Measurements from ENCODE around the gene EIF1B.

EIF1B gene

DNA sequence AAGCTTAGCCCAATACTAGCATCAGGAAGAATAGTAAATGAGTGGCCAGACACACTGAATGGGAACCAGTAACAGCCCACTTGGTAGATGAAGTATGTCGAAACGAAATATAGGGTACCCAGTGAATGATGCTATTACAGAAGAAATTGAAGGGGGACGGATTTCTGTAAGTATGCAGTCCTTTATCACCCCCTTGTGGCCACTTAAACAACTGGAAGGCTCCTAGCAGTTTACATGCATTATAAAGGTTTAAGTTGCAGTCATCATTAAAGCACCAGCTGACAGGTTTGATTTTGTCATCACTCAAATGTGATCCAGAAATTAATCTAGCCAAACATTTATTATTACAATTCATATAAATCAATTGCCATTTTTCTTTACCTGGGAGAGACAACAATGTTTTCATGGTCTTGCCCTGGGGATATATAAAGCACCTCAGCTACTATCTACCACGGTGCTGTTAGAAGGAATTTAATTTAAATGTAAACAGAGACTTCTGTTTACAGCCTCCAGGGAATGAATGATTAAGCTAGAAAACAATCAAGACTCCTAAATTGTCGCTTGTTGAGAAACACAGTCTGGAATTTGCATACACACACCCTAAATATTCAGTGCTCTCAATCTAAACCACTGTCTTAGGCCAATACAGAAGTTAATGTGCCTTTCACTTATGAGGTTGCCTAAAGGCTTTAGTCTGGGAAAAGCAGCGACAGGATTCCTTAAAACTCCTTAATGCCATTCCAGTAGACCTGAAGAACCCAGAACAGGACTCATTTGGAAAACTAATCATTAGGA, 7.8 kb downstream of the EIF1B start:
- peak; percentile 89 for TF ChIP-seq CTCF (IDR thresholded peaks at IDR 0.05; ENCODE audit: insufficient read depth, low read depth, low read length, missing control alignments)
- no peak overlapping the region for H3K4me3 ChIP-seq (ENCODE audit: low read length)
- DNase-seq (ENCODE audit: low read depth): peak; percentile 75

- no peak overlapping the region for H3K4me3 ChIP-seq (ENCODE audit: low read length)
- DNase-seq (ENCODE audit: low read depth): no peak
- TF ChIP-seq CTCF (IDR thresholded peaks at IDR 0.05; ENCODE audit: insufficient read depth, low read depth, low read length, missing control alignments): no peak
Measured at GRCh38 chr3:40321818-40322217, 12.3 kb downstream of the EIF1B start.

DNA sequence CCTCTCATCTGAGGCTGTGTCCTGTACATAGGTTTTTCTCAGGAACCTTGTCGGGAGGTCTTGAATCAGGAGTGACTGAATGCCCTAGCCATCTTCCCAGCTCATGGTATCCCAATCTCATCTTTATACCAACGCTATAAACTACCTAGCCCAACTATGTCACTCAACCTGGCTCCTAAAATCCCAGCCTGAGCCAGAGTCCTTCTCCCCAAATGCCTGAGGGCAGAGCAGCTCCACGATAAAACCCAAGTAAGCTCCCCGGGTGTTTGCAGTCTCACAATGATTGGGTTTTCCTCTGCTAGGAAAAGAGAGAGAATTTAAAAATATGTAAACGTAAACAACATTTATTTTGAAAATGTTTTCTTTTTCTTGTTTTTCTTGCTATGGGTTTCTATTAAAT, 14.4 kb downstream of the EIF1B start:
- DNase-seq (ENCODE audit: low read depth): no peak

DNA sequence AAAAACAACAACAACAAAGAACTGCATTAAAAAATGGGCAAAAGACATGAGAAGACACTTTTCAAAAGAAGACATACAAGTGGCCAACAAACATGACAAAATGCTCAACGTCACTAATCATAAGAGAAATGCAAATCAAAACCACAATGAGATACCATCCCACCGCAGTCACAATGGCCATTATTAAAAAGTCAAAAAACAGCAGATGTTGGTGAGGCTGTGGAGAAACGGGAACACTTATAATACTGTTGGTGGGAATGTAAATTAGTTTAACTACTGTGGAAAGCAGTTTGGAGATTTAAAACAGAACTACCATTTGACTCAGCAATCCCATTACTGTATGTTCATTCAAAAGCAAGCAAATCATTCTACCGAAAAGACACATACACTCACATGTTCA, 15.1 kb downstream of the EIF1B start:
- DNase-seq (ENCODE audit: low read depth): no peak
- H3K4me3 ChIP-seq (ENCODE audit: low read length): no peak overlapping the region
- no peak for TF ChIP-seq CTCF (IDR thresholded peaks at IDR 0.05; ENCODE audit: insufficient read depth, low read depth, low read length, missing control alignments)

More for the DNA sequence above, 14.4 kb downstream of the EIF1B start:
- no peak overlapping the region for H3K4me3 ChIP-seq (ENCODE audit: low read length)
- no peak for TF ChIP-seq CTCF (IDR thresholded peaks at IDR 0.05; ENCODE audit: insufficient read depth, low read depth, low read length, missing control alignments)

DNA sequence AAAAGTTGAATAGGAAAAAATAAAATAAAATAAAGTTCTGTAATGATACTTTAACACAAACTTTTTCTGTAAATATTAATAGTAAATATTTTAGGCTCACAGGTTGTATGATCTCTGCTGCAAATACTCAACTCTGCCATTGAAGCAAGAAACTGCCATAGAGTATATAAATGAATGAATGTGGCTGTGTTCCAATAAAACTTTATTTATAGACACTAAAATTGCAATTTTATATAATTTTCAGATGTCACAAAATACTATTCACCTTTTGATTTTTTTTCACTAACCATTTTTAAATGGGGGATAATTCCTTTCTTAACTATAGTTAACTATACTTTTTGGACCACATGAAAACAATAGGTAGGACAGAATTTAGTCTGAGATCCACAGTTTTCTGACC, 16.0 kb downstream of the EIF1B start:
- TF ChIP-seq CTCF (IDR thresholded peaks at IDR 0.05; ENCODE audit: insufficient read depth, low read depth, low read length, missing control alignments): no peak
- DNase-seq (ENCODE audit: low read depth): no peak
- no peak overlapping the region for H3K4me3 ChIP-seq (ENCODE audit: low read length)

DNA sequence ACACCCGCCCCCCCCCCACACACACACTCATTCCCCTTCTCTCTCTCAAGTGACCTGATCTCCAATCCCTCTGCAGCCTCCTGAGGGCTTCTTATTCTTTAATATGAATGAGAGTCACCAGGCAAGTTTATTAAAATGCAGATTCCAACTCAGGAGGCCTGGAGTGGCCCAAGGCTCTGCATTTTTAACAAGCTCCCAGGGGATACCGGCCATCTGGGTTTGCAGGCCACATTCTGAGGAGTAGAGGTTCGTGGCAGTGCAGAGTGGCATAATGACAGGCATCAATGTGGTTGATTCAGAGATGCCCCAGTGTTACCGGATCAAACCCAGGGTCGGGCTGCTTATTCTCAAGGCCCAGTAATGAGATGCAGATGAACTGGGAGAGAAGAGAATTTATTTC, 18.9 kb downstream of the EIF1B start:
- DNase-seq (ENCODE audit: low read depth): no peak
- H3K4me3 ChIP-seq (ENCODE audit: low read length): no peak overlapping the region
- no peak for TF ChIP-seq CTCF (IDR thresholded peaks at IDR 0.05; ENCODE audit: insufficient read depth, low read depth, low read length, missing control alignments)

DNA sequence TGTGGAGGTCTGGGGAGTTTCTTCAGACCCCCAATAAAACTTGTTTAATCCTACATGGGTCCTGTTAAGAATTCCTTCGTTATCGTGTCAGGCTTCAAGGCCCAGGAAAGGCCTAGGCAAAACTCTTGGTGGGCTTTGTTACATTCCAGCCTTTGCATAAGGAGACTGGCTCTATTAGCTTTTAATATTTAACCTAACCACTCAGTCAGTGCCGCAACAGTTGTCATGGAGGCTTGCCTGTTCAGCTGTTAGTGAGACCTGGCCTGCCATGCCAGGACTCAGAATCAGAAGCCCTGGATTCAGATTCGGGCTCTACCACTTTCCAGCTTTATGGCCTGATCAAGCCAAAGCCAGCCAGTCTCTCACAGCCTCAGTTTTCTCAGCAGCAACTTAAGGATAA, 19.6 kb downstream of the EIF1B start:
- TF ChIP-seq CTCF (IDR thresholded peaks at IDR 0.05; ENCODE audit: insufficient read depth, low read depth, low read length, missing control alignments): no peak
- H3K4me3 ChIP-seq (ENCODE audit: low read length): no peak overlapping the region
- DNase-seq (ENCODE audit: low read depth): no peak
